GM03348 (cell line): ENCODE measurements around the gene THTPA.
A peak's percentile ranks its signal among the peaks of the same experiment; 100 is the strongest.
"Not testable (repeated sequence)": the region's sequence is repeated elsewhere in the genome, so short reads cannot be mapped to it uniquely, and the experiment has no call there.

Source experiments
- DNase-seq: peaks from one replicate; pipeline ENCODE4 v3.0.0; 2012; ENCODE audit warnings: low spot score

The THTPA gene

DNA sequence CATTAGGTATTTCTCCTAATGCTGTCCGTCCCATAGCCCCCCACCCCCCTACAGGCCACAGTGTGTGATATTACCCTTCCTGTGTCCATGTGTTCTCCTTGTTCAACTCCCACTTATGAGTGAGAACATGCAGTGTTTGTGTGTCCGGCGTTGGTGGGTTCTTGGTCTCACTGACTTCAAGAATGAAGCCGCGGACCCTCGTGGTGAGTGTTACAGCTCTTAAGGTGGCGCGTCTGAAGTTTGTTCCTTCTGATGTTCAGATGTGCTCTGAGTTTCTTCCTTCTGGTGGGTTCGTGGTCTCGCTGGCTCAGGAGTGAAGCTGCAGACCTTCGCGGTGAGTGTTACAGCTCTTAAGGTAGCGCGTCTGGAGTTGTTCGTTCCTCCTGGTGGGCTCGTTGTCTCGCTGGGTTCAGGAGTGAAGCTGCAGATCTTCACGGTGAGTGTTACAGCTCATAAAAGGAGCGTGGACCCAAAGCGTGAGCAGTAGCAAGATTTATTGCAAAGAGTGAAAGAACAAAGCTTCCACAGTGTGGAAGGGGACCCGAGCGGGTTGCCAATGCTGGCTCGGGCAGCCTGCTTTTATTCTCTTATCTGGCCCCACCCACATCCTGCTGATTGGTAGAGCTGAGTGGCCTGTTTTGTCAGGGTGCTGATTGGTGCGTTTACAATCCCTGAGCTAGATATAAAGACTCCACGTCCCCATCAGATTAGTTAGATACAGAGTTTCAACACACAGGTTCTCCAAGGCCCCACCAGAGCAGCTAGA, 27.9 kb downstream of the THTPA start:
- not testable (repeated sequence) for DNase-seq

GRCh38 chr14:23584527-23585203, 28.6 kb downstream of the THTPA start:
- not testable (repeated sequence) for DNase-seq

GRCh38 chr14:23588884-23589598, 33.0 kb downstream of the THTPA start:
- peak; percentile 85 for DNase-seq

- DNase-seq = no peak
Observed at GRCh38 chr14:23589606-23590005, 33.5 kb downstream of the THTPA start.

- no peak for DNase-seq
Observed at GRCh38 chr14:23590198-23590597, 34.1 kb downstream of the THTPA start.

GRCh38 chr14:23594191-23594590, 38.1 kb downstream of the THTPA start:
- DNase-seq = not testable (repeated sequence)

DNA sequence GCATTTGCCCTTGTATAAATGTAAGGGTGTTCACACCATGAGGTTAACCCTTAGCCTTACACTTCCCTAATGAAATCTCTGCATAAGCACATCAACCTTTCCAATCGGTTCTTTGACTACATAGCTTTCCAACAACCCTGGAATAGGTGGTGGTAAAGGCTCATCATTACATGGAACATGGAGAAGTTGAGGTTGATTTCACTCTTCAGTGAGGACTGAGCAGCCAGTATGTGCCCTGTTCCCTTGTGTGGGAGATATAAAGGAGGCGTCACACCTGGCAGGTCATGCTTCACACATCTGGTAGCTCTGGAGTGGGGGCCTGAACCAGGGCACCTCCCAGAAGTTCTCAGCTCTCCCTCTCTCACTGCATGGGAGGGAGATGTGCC, 44.2 kb downstream of the THTPA start:
- no peak for DNase-seq

GRCh38 chr14:23600806-23601205, 44.7 kb downstream of the THTPA start:
- no peak for DNase-seq

- DNase-seq = no peak
Observed at GRCh38 chr14:23601424-23601823, 45.4 kb downstream of the THTPA start.

GRCh38 chr14:23601845-23602180, 45.7 kb downstream of the THTPA start:
- no peak for DNase-seq

DNA sequence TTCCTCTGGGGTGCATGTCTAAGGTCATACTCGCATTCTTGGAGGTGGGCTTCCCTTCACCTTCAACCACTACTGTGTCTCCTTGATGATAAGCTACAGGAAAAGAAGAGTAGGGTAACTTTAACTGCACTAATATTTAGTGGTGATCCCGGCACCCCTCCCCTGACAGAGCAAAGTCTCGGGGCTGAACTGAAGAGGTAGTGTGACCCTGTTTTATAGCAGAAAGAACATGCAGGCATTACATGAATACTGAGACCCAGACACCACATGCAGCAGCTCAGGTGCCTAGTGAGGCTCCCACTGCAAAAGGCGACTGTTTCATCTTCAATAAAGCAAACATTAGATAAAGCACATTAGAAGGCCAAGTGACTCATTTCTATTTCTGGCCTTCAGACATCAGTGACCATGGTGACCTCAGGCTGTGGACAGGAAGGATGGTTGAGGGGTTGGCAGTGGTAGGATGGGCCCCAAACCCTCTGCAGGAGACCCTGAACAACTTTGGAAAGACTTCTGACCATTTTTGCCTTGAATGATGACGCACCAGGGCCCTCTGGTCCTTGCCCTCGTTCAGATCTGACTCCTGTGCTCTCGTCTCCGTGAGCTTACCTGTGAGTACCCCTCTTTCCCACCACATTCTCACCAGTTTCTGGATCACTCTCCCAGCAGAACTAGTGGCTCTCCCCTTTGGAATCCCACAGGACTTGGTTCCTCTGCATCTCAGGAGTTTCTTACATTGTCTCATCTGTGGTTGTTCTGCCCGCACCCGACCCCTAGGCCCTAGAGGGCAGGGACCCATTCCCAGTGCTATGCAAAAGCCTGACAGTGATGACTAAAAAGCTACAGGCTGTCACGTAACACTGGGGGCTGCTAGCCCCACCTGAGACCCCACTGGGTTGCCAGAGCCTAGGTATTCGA, 46.4 kb downstream of the THTPA start:
- no peak for DNase-seq

GRCh38 chr14:23603103-23603502, 47.0 kb downstream of the THTPA start:
- no peak for DNase-seq

GRCh38 chr14:23604148-23604547, 48.1 kb downstream of the THTPA start:
- DNase-seq = no peak

DNA sequence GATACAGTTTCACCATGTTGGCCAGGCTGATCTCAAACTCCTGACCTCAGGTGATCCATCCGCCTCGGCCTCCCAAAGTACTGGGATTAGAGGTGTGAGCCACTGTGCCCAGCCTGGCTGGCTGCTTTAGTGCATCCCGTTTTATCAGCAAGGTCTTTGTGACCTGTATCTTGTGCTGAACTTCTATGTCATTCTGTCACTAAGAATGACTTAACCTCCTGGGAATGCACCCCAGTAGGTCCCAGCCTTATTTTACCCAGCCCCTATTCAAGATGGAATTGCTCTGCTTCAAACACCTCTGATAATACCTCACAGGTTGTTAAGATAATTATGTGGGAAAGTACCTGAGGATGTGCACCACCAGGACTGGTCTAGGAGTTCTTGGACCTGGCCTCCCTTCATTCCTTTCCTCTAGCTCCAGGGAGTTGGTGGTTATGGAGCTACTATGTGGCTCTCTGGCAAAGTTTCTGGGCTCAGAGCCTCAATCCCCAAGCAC, 48.7 kb downstream of the THTPA start:
- DNase-seq = no peak

GRCh38 chr14:23605931-23606585, 50.0 kb downstream of the THTPA start:
- no peak for DNase-seq

DNA sequence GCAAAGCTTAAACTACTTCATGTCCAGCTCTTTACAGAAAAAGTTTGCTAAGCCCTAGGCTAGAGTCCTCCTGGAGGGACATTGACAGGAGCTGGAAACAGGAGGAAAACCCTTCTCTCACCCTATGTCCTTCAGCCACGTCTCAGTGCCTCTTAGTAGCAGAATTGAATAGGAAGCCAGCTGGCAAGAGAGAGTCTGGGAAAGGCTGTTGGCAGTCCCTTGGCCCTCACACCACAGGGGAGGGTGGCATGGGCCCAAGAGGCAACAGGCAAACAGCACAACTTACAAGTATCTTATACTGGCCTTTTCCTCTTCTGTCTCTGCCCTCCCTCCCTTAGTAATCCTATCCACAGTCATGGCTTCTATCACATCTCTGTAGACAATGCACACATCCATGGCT, 52.4 kb downstream of the THTPA start:
- no peak for DNase-seq

DNA sequence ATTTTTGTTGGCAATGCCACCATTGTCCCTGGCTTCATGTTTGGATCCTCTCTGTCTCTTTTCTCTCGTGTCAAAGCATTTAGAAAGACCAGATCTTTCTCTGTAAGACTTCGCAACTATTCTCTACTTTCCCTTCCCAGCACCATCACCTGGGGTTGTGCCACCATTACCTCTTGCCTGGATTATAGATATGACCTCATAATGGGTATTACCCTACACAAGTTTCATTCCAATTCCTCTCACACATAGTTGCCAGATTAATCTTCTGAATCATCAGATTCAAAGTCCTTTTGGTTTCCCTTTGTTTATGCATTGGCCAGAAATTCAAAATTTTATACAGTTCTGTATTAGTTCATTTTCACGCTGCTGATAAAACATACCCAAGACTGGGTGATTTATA, 52.9 kb downstream of the THTPA start:
- DNase-seq = no peak

DNA sequence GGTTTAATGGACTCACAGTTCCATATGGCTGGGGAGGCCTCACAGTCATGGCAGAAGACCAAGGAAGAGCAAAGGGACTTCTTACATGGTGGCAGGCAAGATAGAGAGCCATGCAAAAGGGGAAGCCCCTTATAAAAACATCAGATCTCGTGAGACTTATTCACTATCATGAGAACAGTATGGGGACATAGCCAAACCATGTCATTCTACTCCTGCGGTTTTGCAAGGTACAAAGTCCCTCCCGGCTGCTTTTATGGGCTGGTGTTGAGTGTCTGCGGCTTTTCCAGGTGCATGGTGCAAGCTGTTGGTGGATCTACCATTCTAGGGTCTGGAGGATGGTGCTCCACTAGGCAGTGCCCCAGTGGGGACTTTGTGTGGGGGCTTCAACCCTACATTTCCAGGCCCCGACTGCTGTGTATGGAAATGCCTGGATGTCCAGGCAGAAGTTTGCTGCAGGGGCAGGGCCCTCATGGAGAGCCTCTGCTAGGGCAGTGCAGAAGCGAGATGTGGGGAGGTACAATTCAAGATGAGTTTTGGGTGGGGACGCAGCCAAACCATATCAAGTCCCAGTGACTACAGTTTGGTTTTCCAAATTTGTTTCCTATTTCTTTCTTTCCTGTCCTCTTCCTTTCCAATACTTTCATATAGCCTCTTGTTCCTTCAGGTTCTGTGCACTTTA, 53.5 kb downstream of the THTPA start:
- DNase-seq = not testable (repeated sequence)
